K562 (cell line): ENCODE measurements around the gene TMEM86B. TPM values are rescaled to one million over a fixed set of nuclear protein-coding genes. Genes with fewer than 3 reads are reported as not detected.

Experiments used
- BCLAF1 ChIP-seq, 2 experiments: fragments of 450-650 bp in 1 of 2; IDR thresholded peaks; 2 replicates each; pipeline ENCODE4 v1.6.1; 2011 to 2017; ENCODE audit warnings: low read depth in 2 of 2, antibody characterized with exemption in 1 of 2, borderline replicate concordance in 1 of 2, low read length in 1 of 2, mild to moderate bottlenecking in 1 of 2, mixed read lengths in 1 of 2; ENCODE audit not compliant: control insufficient read depth in 1 of 2
- CBFA2T3 ChIP-seq: fragments of 450-650 bp; IDR thresholded peaks from 2 replicates; pipeline ENCODE4 v1.6.1; 2017
- DPF2 ChIP-seq: fragments of 450-650 bp; IDR thresholded peaks from 2 replicates; pipeline ENCODE4 v1.6.1; 2016
- ELF4 ChIP-seq: fragments of 450-650 bp; formaldehyde crosslinking; IDR thresholded peaks from 2 replicates; pipeline ENCODE4 v1.4.0; 2022; ENCODE audit warnings: missing genetic modification characterization
- EP300 ChIP-seq: IDR thresholded peaks from 2 replicates; pipeline ENCODE4 v1.6.1; 2012; ENCODE audit warnings: low read length, improper control_type of control experiment
- ERF ChIP-seq: fragments of 450-650 bp; formaldehyde crosslinking; IDR thresholded peaks from 2 replicates; pipeline ENCODE4 v1.4.0; 2020; ENCODE audit warnings: mild to moderate bottlenecking, mixed read lengths
- FOSL1 ChIP-seq: fragments of 200-800 bp; sonication (Bioruptor generic); conservative IDR thresholded peaks from 2 replicates; pipeline ENCODE4 v1.6.1; 2016; ENCODE audit warnings: missing genetic modification characterization, missing compliant biosample characterization
- GTF2F1 ChIP-seq: IDR thresholded peaks from 2 replicates; pipeline ENCODE4 v1.6.1; 2011; ENCODE audit warnings: low read depth, low read length, improper control_type of control experiment
- HDAC1 ChIP-seq, 2 experiments: fragments of 450-650 bp; IDR thresholded peaks; 2 replicates each; pipeline ENCODE4 v1.6.1; 2016 to 2017; ENCODE audit warnings: inconsistent platforms in 1 of 2, mild to moderate bottlenecking in 1 of 2, moderate library complexity in 1 of 2
- KLF13 ChIP-seq: fragments of 450-650 bp; IDR thresholded peaks from 2 replicates; pipeline ENCODE4 v1.6.1; 2016; ENCODE audit warnings: missing genetic modification characterization, low read depth, mild to moderate bottlenecking, missing compliant biosample characterization, moderate library complexity, borderline replicate concordance
- MEF2A ChIP-seq: IDR thresholded peaks from 2 replicates; pipeline ENCODE4 v1.6.1; 2011; ENCODE audit warnings: low read depth, mild to moderate bottlenecking, low read length, moderate library complexity; ENCODE audit not compliant: control insufficient read depth
- NRF1 ChIP-seq, 2 experiments: fragments of 450-650 bp; IDR thresholded peaks in 1 of 2; conservative IDR thresholded peaks in 1 of 2; 2 replicates each; pipeline ENCODE4 v1.6.1; 2014; ENCODE audit warnings: mild to moderate bottlenecking in 2 of 2
- PATZ1 ChIP-seq: fragments of 250-450 bp; sonication (Bioruptor Pico); IDR thresholded peaks from 2 replicates; pipeline ENCODE4 v1.5.0; 2020; ENCODE audit warnings: mild to moderate bottlenecking, borderline replicate concordance
- POLR2B ChIP-seq: fragments of 450-650 bp; IDR thresholded peaks from 2 replicates; pipeline ENCODE4 v1.6.1; 2018; ENCODE audit warnings: low read depth; ENCODE audit not compliant: partially characterized antibody
- PTRF ChIP-seq: fragments of 450-650 bp; IDR thresholded peaks from 2 replicates; pipeline ENCODE4 v1.6.1; 2016; ENCODE audit warnings: mild to moderate bottlenecking, missing genetic modification characterization, missing compliant biosample characterization
- SP1 ChIP-seq: sonication (generic); formaldehyde crosslinking; IDR thresholded peaks from 2 replicates; pipeline ENCODE4 v1.8.1; 2022; ENCODE audit warnings: mild to moderate bottlenecking, missing genetic modification reagents
- SREBF2 ChIP-seq: sonication (generic); formaldehyde crosslinking; IDR thresholded peaks from 2 replicates; pipeline ENCODE4 v1.4.0; 2020; ENCODE audit warnings: mild to moderate bottlenecking, missing genetic modification reagents
- YY1 ChIP-seq, 3 experiments: IDR thresholded peaks; 2 replicates each; pipeline ENCODE4 v1.6.1; 2011; ENCODE audit warnings: low read length in 2 of 3, mild to moderate bottlenecking in 2 of 3, moderate library complexity in 2 of 3, borderline replicate concordance in 1 of 3, control low read depth in 1 of 3, low read depth in 1 of 3; ENCODE audit not compliant: insufficient read depth in 3 of 3, insufficient replicate concordance in 2 of 3, control insufficient read depth in 1 of 3, insufficient read length in 1 of 3; ENCODE audit errors: extremely low read depth in 1 of 3
- ZBTB7A ChIP-seq: IDR thresholded peaks from 2 replicates; pipeline ENCODE4 v1.6.1; 2011; ENCODE audit warnings: low read depth, mild to moderate bottlenecking, low read length, moderate library complexity, borderline replicate concordance; ENCODE audit not compliant: control insufficient read depth
- ZNF133 ChIP-seq: fragments of 250-450 bp; sonication (Bioruptor Pico); IDR thresholded peaks from 2 replicates; pipeline ENCODE4 v1.4.0; 2020; ENCODE audit warnings: mild to moderate bottlenecking
- ZNF561 ChIP-seq: fragments of 450-650 bp; formaldehyde crosslinking; conservative IDR thresholded peaks from 2 replicates; pipeline ENCODE4 v1.4.0; 2020; ENCODE audit warnings: mild to moderate bottlenecking, moderate library complexity
- ZNF77 ChIP-seq: fragments of 250-450 bp; sonication (Bioruptor Pico); IDR thresholded peaks from 2 replicates; pipeline ENCODE4 v1.5.0; 2020
- ZNF780A ChIP-seq: fragments of 250-450 bp; sonication (Bioruptor Pico); IDR thresholded peaks from 2 replicates; pipeline ENCODE4 v1.5.0; 2021; ENCODE audit warnings: mild to moderate bottlenecking
- ZSCAN29 ChIP-seq: fragments of 450-650 bp; IDR thresholded peaks from 2 replicates; pipeline ENCODE4 v1.6.1; 2017
- polyA plus RNA-seq, 8 experiments: library from polyadenylated mRNA; depleted of rRNA in 4 of 8; stranded (reverse) in 5 of 8; unstranded in 3 of 8; fragments of >200 nt; fragmentation: Nextera tagmentation in 2 of 8; fragmentation: Illumina TruSeq in 1 of 8; extraction: Ambion mirVana in 2 of 8; extraction: Trizol in 1 of 8; gene quantifications; 2 replicates each; pipeline versions ENCODE4 v1.2.1 to v1.2.3, GENCODE V29; 2011 to 2014; ENCODE audit warnings: inconsistent platforms in 1 of 8, missing spikeins in 1 of 8
- total RNA-seq, 7 experiments: library from RNA; depleted of rRNA in 6 of 7; stranded (reverse); fragments of >200 nt in 6 of 7; fragmentation: Illumina TruSeq in 2 of 7; extraction: Trizol in 2 of 7; gene quantifications; 2 replicates each; pipeline versions ENCODE4 v1.2.1 to v1.2.3, GENCODE V29; 2011 to 2021; ENCODE audit warnings: low replicate concordance in 1 of 7

Gene TMEM86B
- total and polyA plus RNA-seq, 9 of the 15 experiments (the other 6 are each of a cell fraction or from before 2014, with no cell fraction given) = 0.28 to 7.9 (median 2.1) TPM

GRCh38 chr19:55258828-55259539 lies 30.4 kb upstream of the TMEM86B start, which contains the start of gene PPP6R1 (continued):
- TF ChIP-seq YY1 (IDR thresholded peaks at IDR 0.05; ENCODE audit: borderline replicate concordance in 1 of 3, control insufficient read depth in 1 of 3, extremely low read depth in 1 of 3, insufficient read depth in 3 of 3, insufficient read length in 1 of 3, insufficient replicate concordance in 2 of 3, low read depth in 1 of 3, low read length in 2 of 3) (peak in 2 of 3 experiments; percentile 75 to 80), ZNF561 (CRISPR knock-in tag) (no peak), SREBF2 (no peak), PTRF (no peak), KLF13 (tag) (peak; percentile 95), ERF (CRISPR knock-in tag) (0 out of 2 replicates have a peak, but pooled peaks have one; percentile 88), ZNF780A (no peak), NRF1 (conservative IDR thresholded peaks at IDR 0.05 in 1 of 2, IDR thresholded peaks at IDR 0.05 in 1 of 2) (peak; percentile 100), BCLAF1 (IDR thresholded peaks at IDR 0.05; ENCODE audit: borderline replicate concordance in 1 of 2, control insufficient read depth in 1 of 2, low read depth in 2 of 2, low read length in 1 of 2) (peak in 1 of 2 experiments; percentile 95; a peak in 2 of 4 replicates), MEF2A (peak; percentile 58; the same call in 1 of the 2 replicates), ZBTB7A (no peak; the same call in 1 of the 2 replicates), HDAC1 (IDR thresholded peaks at IDR 0.05) (peak in 1 of 2 experiments; percentile 78; a peak in 2 of 4 replicates), DPF2 (peak; percentile 73), ZNF133 (CRISPR knock-in tag) (no peak), EP300 (peak; percentile 86), FOSL1 (tag) (peak; percentile 80), SP1 (CRISPR knock-in tag) (peak; percentile 98), ZSCAN29 (peak; percentile 94), GTF2F1 (peak; percentile 89), PATZ1 (CRISPR knock-in tag) (no peak), POLR2B (peak; percentile 82), ELF4 (no peak; the same call in 1 of the 2 replicates), CBFA2T3 (peak; percentile 61), ZNF77 (CRISPR knock-in tag) (no peak)
